Keratinocyte (primary cell): ENCODE data around the gene C2CD4A.

Experiments
- CTCF ChIP-seq, 3 experiments: IDR thresholded peaks in 1 of 3; conservative IDR thresholded peaks in 1 of 3; optimal IDR thresholded peaks in 1 of 3; 2 replicates in 2 of 3; 3 replicates in 1 of 3; pipeline versions ENCODE3 to v1.5.1; 2011; ENCODE audit warnings: low read length in 3 of 3, mild to moderate bottlenecking in 3 of 3, moderate library complexity in 2 of 3, control low read depth in 1 of 3, inconsistent platforms in 1 of 3; ENCODE audit not compliant: insufficient read depth in 2 of 3; ENCODE audit errors: extremely low read depth in 1 of 3
- EZH2 ChIP-seq: IDR thresholded peaks from one replicate; pipeline ENCODE4 v1.6.1; 2012; ENCODE audit warnings: inconsistent platforms, mild to moderate bottlenecking, low read length, moderate library complexity

- TF ChIP-seq CTCF (optimal IDR thresholded peaks at IDR 0.05 in 1 of 3, IDR thresholded peaks at IDR 0.05 in 1 of 3, conservative IDR thresholded peaks at IDR 0.05 in 1 of 3; ENCODE audit: extremely low read depth in 1 of 3, insufficient read depth in 2 of 3, low read length in 3 of 3) (no peak), EZH2 (no peak)
Measured at GRCh38 chr15:62047282-62047827, 19.4 kb upstream of the C2CD4A start.
